GM04503 (cell line): Measurements from ENCODE around the gene CD47.

ENCODE experiments used
- DNase-seq: peaks from one replicate; pipeline ENCODE4 v3.0.0-alpha.2; 2012; ENCODE audit warnings: low read depth

CD47 gene

DNA sequence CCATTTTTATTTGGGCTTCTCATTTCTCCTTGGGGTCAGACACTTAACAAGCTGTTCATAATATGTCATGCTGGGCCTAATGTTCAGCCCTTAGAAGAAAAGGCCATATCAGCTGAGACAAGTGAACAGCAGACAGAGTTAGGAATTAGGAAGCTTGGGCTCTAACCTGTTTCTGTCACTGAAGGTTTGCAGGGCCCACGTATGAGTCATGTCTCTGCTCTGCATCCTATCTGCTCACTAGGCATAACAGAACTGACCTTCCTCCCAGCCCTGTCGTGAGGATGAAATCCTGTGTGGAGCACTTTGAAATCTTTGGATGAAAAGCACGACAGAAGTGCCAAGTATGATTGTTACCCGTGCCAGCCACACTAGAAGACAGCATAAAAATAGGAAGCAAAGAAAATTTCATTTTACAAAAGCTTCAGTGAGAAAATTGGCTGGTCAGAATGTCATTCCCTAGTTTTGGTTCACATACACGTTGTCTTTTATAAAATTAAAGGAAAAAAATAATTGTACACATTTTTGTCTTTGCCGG is 26.5 kb upstream of the CD47 start:
- no peak for DNase-seq

DNA sequence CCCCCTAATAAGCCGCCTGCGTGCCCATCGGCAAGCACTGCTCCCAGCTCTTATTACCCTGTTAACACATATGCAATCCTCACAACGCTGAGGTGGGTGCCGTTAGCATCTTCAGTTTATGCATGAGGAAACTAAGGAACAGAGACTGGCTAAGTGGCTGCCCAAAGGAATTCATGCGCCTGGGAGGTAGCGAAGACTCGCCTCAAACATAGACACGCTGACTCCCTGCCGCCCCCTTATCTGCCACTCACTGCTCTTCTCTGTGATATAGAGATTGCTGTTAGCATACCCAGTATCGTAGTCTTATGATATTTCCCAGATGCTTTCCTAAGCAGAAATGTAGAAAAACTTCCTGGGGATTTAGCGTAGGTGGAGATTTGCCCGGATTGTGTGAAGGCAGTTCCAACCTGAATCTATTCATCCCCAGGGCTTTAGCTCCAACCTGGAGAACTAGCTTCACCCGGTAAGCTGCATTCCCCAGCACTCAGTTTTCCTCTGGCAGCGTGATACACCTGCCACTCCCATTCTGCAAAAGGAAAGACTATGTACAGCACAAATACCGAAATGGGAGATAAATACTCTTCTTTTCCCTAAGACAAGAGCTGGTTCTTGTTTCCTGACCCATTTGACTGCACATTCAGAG is 23.7 kb upstream of the CD47 start:
- DNase-seq: no peak

GRCh38 chr3:108113975-108114374 is 23.1 kb upstream of the CD47 start:
- DNase-seq: no peak

DNA sequence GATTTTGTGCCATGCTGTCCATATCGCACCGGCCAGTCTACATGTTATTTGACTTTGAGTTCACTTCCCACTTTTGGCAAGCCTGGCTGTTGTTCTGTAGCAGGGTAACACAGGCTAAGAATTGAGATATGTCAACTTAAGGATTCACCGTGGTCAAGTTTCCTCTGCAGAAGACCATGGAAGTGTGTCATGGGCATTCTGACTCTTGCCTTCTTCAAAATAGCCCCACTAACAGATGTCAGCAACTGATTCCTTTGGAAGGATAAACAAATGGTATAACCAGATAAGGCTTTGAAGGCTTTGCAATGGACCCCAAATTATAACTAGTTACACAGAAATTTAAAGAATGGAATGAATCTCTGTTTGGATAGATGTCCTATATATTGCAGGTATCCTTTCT is 20.1 kb upstream of the CD47 start:
- no peak for DNase-seq

- no peak for DNase-seq
Measured at GRCh38 chr3:108108416-108108815, 17.6 kb upstream of the CD47 start.

- no peak for DNase-seq
Measured at GRCh38 chr3:108106449-108106848, 15.6 kb upstream of the CD47 start.

DNA sequence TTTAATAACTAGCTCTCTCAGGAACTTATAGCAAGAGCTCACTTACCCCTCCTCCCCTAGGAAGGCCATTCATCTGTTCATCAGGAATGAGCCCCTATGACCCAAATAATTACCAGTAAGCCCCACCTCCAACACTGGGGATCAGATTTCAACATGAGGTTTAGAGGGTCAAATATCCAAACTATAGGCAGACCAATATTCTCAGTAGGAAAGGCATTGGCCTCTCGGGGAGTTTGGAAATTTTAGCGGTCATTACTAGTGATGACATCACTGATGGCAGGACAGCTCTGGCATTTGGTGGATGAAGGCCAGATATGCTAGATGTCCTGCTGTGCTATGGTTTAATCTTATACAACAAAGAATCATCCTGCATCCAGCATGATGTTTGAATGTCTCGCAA is 15.2 kb upstream of the CD47 start:
- no peak for DNase-seq

DNA sequence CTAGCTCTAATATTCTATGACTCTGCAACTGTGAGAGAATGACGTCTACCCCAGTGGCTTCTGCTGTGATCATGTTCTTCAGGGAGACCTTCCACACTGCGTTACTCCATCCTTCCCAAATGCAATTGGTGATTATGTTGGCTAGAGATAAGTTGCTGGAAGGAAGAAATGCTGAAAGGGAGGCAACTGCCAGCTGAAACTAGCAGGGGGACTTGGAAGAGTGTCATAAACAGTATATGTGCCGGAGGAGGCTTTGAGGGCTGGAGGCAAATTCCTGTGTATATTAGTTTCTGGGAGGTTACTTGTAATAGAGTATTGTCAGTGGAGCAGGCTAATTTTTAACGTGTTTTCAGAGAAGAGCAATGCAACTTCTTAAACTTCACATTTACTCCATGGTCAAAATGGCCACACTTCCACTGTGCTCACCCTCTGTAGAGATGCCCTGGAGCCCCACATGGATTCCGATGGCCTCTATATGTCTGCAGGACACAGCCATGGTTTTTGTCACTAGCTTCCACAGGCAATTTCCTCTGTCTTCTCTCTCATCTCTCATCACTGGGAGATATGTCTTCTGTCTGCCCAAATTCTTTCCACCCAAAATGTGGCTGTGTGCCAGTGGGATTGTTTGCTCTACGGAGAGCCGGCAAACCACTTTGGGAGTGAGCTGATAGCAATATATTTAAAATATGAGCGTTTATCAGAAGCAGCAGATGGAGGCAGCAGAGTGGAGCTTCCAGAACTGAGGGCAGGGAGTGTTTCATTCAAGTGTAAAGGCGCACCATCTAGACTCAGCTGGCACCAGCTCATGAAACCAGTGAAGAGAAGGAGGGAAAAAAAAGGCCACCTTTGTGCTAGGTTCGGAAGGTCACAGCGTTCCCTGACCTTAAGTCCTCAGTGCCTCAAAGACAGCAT is 13.3 kb upstream of the CD47 start:
- no peak for DNase-seq

GRCh38 chr3:108103040-108103751 is 12.4 kb upstream of the CD47 start:
- no peak for DNase-seq

- DNase-seq: no peak
Measured at GRCh38 chr3:108102420-108103039, 11.7 kb upstream of the CD47 start.

DNA sequence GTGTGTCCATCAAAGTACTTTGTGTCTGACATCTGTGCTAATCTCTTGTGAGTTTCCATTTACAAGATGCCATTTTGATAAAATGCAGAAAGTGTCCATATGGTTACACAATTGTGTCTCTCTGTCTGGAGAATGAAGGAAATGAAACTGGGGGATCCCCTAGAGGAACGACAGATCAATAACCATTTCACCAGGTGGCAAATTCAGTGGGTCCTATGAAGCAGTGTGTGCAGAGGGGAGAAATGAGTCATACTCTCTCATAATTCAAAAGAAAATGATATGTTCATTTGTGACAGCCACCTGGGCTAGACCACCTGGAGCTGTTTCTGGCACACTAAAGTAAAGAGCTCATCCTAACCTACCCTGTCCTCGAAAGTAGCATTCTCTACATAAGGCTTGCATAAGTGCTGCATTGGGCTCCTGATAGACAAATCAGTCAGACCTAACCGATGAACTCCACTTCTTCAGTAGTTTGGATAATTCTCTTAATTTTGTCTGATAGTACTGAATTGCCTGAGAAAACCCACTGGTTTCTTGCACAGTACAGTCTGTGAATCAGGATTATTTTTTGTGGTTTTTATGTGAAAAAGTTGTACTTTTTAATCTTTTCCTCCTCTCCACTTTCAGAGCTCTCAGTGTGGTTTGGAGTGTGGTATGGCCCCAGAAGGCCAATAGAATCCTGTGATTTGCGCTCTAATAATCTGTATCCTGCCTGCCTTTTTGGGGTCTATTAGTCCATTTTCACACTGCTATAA is 10.3 kb upstream of the CD47 start:
- no peak for DNase-seq

DNA sequence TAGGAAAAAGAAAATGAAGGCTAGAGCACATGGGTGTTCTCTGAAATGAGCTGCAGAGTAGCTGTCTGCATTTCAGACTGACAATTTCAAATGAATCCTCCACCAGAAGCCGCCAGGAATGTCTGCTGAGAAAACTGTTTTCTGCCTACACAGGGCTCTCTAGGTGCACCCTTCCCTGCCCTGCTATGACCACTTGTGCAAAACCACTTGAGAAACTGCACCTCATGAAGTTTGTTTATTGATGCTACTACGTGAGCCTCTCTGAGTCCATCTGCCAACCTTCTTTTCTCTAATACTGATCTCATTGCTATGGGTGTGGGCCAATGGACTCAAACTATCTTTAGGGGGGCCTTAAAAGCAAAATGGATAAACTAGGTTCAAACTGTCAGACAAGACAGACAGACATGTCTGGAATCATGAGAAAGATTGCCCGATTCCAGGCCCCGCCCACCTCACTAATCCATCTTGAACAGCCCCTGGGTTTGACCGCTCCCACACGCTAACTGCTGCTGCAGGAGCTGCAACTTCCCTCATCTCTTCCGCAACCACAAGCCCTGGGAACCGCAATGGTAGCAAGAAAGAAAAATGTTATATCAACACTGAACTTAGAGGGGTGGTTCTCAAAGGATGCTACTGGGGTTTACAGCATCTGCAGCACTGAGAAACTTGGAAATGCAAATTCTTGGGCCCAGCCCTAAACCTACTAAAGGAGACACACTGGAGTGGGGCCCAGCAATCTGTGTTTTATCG is 9.0 kb upstream of the CD47 start:
- no peak for DNase-seq

DNA sequence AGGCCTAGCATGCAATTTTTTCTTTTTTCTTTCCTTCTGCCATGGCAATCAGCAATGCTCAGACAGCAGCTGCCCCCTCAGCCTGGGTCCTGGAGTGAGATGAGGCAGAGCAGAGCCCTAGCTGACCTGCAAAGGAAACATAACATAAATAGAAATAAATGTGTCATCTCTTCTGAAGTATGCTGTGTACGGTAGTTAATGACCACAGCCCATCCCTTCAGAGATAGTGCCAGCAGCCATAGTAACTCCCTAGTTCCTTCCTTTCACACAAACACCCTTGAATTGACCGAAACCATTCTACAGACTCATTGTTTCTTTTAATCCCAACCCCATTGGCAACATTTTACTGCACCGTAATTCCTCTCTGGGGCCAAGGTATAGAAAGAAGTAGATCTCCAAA is 8.4 kb upstream of the CD47 start:
- no peak for DNase-seq

- DNase-seq: no peak
Measured at GRCh38 chr3:108098003-108098370, 7.2 kb upstream of the CD47 start.

- no peak for DNase-seq
Measured at GRCh38 chr3:108097322-108098002, 6.6 kb upstream of the CD47 start.

- no peak for DNase-seq
Measured at GRCh38 chr3:108096532-108097321, 5.9 kb upstream of the CD47 start.

GRCh38 chr3:108093616-108094015 is 2.8 kb upstream of the CD47 start:
- DNase-seq: no peak

DNA sequence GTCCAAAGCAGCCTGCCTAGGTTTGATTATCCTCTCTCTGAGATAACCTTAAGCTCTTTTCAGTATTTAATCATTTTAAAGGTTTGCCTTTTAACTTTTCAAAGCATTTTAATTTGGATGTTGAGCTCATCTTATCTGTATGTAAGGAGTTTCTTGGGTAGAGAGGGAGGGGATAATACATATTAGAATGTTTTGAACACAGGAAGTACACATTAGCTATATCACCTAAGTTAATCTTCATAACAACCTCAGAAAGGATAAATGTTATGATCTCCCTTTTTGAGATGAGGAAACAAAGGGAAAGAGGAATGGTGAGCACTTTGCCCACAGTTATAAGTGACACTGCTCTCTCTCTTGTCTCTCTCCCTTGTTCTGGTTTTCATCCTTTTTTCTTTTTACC is 2.2 kb upstream of the CD47 start:
- DNase-seq: no peak

- DNase-seq: no peak
Measured at GRCh38 chr3:108092501-108092900, 1.7 kb upstream of the CD47 start.
